Endodermal cell (in vitro differentiated cells): ENCODE results near the gene PSMD5. TPM values are rescaled to one million over a fixed set of nuclear protein-coding genes. Genes with fewer than 3 reads are reported as not detected.

ENCODE experiments used
- DNase-seq: peaks from one replicate; pipeline ENCODE4 v3.0.0-alpha.2; 2017
- H3K27ac ChIP-seq: 2 replicates; pipeline ENCODE4 v1.5.1; 2013; ENCODE audit warnings: mild to moderate bottlenecking, low read depth, low read length, moderate library complexity
- H3K27me3 ChIP-seq: 2 replicates; pipeline ENCODE4 v1.6.1; 2013; ENCODE audit warnings: mild to moderate bottlenecking, low read length, moderate library complexity; ENCODE audit not compliant: insufficient read depth, control insufficient read depth, poor library complexity, severe bottlenecking
- H3K36me3 ChIP-seq: 2 replicates; pipeline ENCODE4 v1.7.0; 2013; ENCODE audit warnings: mild to moderate bottlenecking, low read length, moderate library complexity; ENCODE audit not compliant: control insufficient read depth, insufficient read depth
- H3K4me1 ChIP-seq: one replicate; pipeline ENCODE4 v1.7.0; 2013; ENCODE audit warnings: low read length; ENCODE audit not compliant: control insufficient read depth, insufficient read depth
- H3K4me3 ChIP-seq: 2 replicates; pipeline ENCODE4 v1.5.1; 2013; ENCODE audit warnings: mild to moderate bottlenecking, low read length, moderate library complexity
- H3K9ac ChIP-seq: 2 replicates; pipeline ENCODE4 v1.6.1; 2013; ENCODE audit warnings: mild to moderate bottlenecking, low read length, moderate library complexity; ENCODE audit not compliant: poor library complexity, severe bottlenecking; ENCODE audit errors: extremely low read depth
- H3K9me3 ChIP-seq: 2 replicates; pipeline ENCODE4 v1.6.1; 2013; ENCODE audit warnings: mild to moderate bottlenecking, low read length, moderate library complexity; ENCODE audit not compliant: control insufficient read depth
- H3K27ac Mint-ChIP-seq: 2 replicates; pipeline ENCODE4 v1.8.0; 2020; ENCODE audit warnings: mixed read lengths
- H3K27me3 Mint-ChIP-seq: 2 replicates; pipeline ENCODE4 v1.8.0; 2021; ENCODE audit warnings: mild to moderate bottlenecking, mixed read lengths; ENCODE audit not compliant: insufficient read depth
- H3K36me3 Mint-ChIP-seq: 2 replicates; pipeline ENCODE4 v1.8.0; 2020; ENCODE audit warnings: low read depth, mixed read lengths
- H3K4me1 Mint-ChIP-seq: 2 replicates; pipeline ENCODE4 v1.8.0; 2020; ENCODE audit warnings: mixed read lengths
- H3K4me3 Mint-ChIP-seq: 2 replicates; pipeline ENCODE4 v1.8.0; 2020; ENCODE audit warnings: mild to moderate bottlenecking, moderate library complexity, mixed read lengths
- H3K9me3 Mint-ChIP-seq: 2 replicates; pipeline ENCODE4 v1.8.0; 2020; ENCODE audit warnings: mild to moderate bottlenecking, mixed read lengths
- WGBS, 2 experiments: methylation state at CpG; one replicate each; pipeline versions ENCODE4 v1.1.5 to v1.1.7; 2013; ENCODE audit warnings: missing lambda C conversion rate in 2 of 2, mixed read lengths in 1 of 2; ENCODE audit not compliant: insufficient coverage in 1 of 2, insufficient read length in 1 of 2; 5-methylcytosine and 5-hydroxymethylcytosine counted together
- total RNA-seq, 2 donors: library from RNA; stranded (reverse); fragmentation: NEBNext Ultra II Directional in 1 of 2; extraction: Animal tissue kit (Norgen Biotek cat#: 25700) in 1 of 2; gene quantifications; 2 replicates in 1 of 2; 3 replicates in 1 of 2; pipeline ENCODE4 v1.2.1, GENCODE V29; 2021
- TF ChIP-seq, protein P1 (sequence below): fragments of 200-600 bp; sonication (generic); conservative IDR thresholded peaks from 2 replicates; pipeline ENCODE4 v1.5.0; 2021; ENCODE audit warnings: antibody characterized with exemption, mild to moderate bottlenecking

The PSMD5 gene
- total RNA-seq, 2 donors from 2014 or later, result 21.8 to 52.7 TPM

DNA sequence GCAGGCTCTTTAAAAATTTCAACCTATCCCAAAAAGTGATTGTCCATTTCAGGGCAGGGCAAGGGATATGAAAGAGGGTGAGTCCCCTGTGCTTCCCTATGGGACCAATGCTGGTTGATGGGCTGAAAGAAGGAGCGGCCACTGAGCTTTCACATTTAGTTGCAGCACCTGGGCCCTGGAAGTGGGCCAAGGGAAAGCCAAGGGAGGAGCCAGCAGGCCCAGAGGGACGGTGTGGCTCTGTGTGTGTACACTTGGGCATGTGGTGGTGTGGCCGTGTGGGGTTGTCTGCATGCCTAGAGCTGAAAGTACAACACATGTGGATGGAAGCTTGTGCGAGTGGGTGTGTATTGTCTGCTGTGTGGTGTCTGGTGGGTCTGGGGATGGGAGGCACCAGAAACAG, 14.0 kb upstream of the PSMD5 start:
- DNase-seq, result peak; percentile 31
- H3K36me3 Mint-ChIP-seq, result peaks cover 2% of the 10 kb centered on the region

DNA sequence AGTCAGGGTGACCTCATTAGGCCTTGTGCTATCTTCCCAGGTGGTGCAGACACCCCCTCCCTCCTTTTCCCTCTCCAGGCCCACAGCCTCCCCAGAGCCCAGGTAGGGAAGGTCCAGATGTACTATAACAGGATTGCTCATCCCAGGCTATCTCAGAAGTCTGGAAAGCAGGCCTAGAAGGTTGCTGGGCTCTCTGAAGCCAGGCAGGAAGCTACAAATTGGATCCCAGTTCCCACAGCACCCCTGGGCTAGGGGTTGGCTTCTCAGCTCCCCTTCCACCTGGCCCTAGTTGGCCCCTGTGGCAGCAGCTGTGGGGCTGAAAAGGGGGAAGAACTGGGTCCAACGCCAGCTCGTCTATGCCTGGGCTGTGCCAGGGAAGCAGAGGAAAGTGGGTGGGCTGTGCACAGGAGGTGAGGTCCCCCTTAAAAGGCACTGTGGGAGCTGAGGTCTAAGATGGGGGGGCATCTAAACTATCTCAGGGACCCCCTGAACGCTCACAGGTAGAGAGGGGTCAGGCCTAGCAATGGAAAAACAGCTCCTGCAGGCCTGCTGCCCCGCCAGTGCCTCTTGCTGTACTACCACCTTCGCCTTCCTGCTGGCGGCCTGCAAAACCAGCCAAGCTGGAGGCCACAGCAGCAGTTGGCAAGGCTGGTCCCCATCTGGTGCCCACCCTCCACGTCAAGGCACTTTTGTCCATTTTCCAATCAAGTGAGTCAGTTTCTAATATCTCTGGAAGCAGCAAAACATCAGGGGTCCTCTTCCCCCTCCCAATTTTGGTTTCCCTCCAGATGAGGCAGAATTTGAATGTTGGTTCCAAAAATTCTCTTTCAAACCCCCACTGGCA, 13.3 kb upstream of the PSMD5 start:
- WGBS, 2 experiments, result 90 to 100% methylated on average over 2 to 7 of the region's 7 CpGs
- no peaks in the 10 kb centered on the region for H3K9me3 Mint-ChIP-seq

More for the DNA sequence above, 14.0 kb upstream of the PSMD5 start:
- Histone ChIP-seq H3K36me3 (peaks cover 26% of the 10 kb centered on the region), H3K27ac (no peak overlapping the region), H3K27me3 (no peaks in the 10 kb centered on the region), H3K4me1 (peaks cover 3% of the 10 kb centered on the region), H3K9me3 (no peaks in the 10 kb centered on the region), H3K9ac (no peak overlapping the region), H3K4me3 (no peak overlapping the region)
- TF ChIP-seq, protein P1, sequence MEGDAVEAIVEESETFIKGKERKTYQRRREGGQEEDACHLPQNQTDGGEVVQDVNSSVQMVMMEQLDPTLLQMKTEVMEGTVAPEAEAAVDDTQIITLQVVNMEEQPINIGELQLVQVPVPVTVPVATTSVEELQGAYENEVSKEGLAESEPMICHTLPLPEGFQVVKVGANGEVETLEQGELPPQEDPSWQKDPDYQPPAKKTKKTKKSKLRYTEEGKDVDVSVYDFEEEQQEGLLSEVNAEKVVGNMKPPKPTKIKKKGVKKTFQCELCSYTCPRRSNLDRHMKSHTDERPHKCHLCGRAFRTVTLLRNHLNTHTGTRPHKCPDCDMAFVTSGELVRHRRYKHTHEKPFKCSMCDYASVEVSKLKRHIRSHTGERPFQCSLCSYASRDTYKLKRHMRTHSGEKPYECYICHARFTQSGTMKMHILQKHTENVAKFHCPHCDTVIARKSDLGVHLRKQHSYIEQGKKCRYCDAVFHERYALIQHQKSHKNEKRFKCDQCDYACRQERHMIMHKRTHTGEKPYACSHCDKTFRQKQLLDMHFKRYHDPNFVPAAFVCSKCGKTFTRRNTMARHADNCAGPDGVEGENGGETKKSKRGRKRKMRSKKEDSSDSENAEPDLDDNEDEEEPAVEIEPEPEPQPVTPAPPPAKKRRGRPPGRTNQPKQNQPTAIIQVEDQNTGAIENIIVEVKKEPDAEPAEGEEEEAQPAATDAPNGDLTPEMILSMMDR, result no peak
- H3K27ac Mint-ChIP-seq, result no peak overlapping the region
- H3K27me3 Mint-ChIP-seq, result no peaks in the 10 kb centered on the region
- no peaks in the 10 kb centered on the region for H3K9me3 Mint-ChIP-seq
- WGBS, 2 experiments, result 90% methylated on average over 4 of the region's 4 CpGs; no CpG with 5 or more reads in 1 of the 2 experiments
- peaks cover 14% of the 10 kb centered on the region for H3K4me1 Mint-ChIP-seq
- no peak overlapping the region for H3K4me3 Mint-ChIP-seq

DNA sequence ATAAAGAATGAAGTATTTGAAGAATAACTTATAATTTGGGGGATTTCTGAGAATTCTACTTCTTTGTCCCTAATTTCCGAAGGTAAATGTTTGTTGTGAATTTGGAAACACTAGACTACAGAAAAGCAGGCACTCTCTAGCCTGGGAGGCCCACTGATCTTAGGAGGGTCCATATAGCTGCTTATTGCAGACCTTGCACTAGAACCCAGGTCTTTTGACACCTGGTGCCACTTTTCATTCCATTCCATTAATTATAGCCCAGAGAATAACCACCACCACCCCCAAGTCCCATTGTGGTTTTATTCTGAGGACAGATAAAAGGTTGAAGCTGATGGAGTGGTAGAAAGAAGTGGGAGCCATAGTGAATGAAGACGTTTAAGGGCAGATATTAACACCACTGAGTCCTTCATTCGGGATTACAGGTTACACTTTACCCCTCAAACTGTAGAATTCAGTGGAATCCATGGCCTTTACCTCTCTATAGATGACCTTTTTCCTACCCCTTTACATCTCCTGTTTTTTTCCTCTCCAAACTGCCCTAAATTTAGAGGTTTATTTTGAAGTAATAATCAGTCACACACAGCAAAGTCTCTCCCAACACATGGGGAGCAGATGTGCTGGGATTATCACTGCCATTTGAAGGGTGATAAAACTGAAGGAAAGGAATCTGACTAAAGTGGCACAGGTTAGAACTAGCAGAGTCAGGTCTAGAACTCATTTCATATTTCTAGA, 12.0 kb upstream of the PSMD5 start:
- no peak overlapping the region for H3K27ac Mint-ChIP-seq
- no peaks in the 10 kb centered on the region for H3K27me3 ChIP-seq
- H3K27me3 Mint-ChIP-seq, result no peaks in the 10 kb centered on the region
- H3K36me3 Mint-ChIP-seq, result no peaks in the 10 kb centered on the region
- TF ChIP-seq, protein P1, result no peak
- peaks cover 22% of the 10 kb centered on the region for H3K4me1 Mint-ChIP-seq
- WGBS, 2 experiments, result 92 to 93% methylated on average over 2 to 3 of the region's 3 CpGs
- no peak overlapping the region for H3K4me3 Mint-ChIP-seq
- no peaks in the 10 kb centered on the region for H3K9me3 Mint-ChIP-seq
- no peak overlapping the region for H3K4me3 ChIP-seq
- DNase-seq, result no peak
- H3K4me1 ChIP-seq, result peaks cover 4% of the 10 kb centered on the region
- H3K27ac ChIP-seq, result no peak overlapping the region
- H3K36me3 ChIP-seq, result peaks cover 21% of the 10 kb centered on the region
- no peaks in the 10 kb centered on the region for H3K9me3 ChIP-seq
- no peak overlapping the region for H3K9ac ChIP-seq

More for the DNA sequence above, 13.3 kb upstream of the PSMD5 start:
- Histone ChIP-seq H3K27me3 (no peaks in the 10 kb centered on the region), H3K4me3 (no peak overlapping the region), H3K9ac (no peak overlapping the region), H3K9me3 (no peaks in the 10 kb centered on the region), H3K4me1 (peaks cover 4% of the 10 kb centered on the region), H3K27ac (no peak overlapping the region), H3K36me3 (peaks cover 20% of the 10 kb centered on the region)
- H3K27ac Mint-ChIP-seq, result no peak overlapping the region
- no peak for DNase-seq
- H3K4me3 Mint-ChIP-seq, result no peak overlapping the region
- H3K27me3 Mint-ChIP-seq, result no peaks in the 10 kb centered on the region
- TF ChIP-seq, protein P1, result no peak
- H3K36me3 Mint-ChIP-seq, result peaks cover 2% of the 10 kb centered on the region
- peaks cover 21% of the 10 kb centered on the region for H3K4me1 Mint-ChIP-seq
